IMR-90 (cell line): ENCODE measurements around the gene FNDC3B. TPM values are rescaled to one million over a fixed set of nuclear protein-coding genes. Genes with fewer than 3 reads are reported as not detected.
"Not testable (repeated sequence)": the region's sequence is repeated elsewhere in the genome, so short reads cannot be mapped to it uniquely, and the experiment has no call there.

Experiments used
- ATAC-seq: fragments of 200-7000 bp; cut with Tn5 transposase; 2 replicates; pipeline ENCODE4 v1.9.1; 2020; ENCODE audit warnings: low read depth, mild to moderate bottlenecking, moderate library complexity
- BruUV-seq: library from RNA; stranded (reverse); fragments of 400-500 nt; replicated peaks from 2 replicates; lab custom pipeline; 2021; lab: Mats Ljungman, UMichigan
- CTCF ChIA-PET: fragments of 300-600 bp; formaldehyde crosslinking; extraction: SDS; loops from one replicate; lab custom pipeline; 2021; ENCODE audit warnings: antibody characterized with exemption; lab: Yijun Ruan, JAX
- POLR2A ChIA-PET: fragments of 300-600 bp; sonication (Branson Sonifier 250); formaldehyde crosslinking; loops from one replicate; lab custom pipeline; 2022; ENCODE audit warnings: antibody characterized with exemption; ENCODE audit not compliant: unreplicated experiment; lab: Charles Lee
- DNase-seq: peaks from one replicate; pipeline ENCODE4 v3.0.0; 2013
- H2AFZ ChIP-seq: replicated peaks from 2 replicates; pipeline ENCODE3; 2013; ENCODE audit warnings: low read length, mild to moderate bottlenecking; ENCODE audit not compliant: poor library complexity
- H2AK5ac ChIP-seq: 2 replicates; pipeline ENCODE4 v1.6.1; 2013; ENCODE audit warnings: low read depth, low read length, inconsistent platforms
- H2AK9ac ChIP-seq: replicated peaks from 2 replicates; pipeline ENCODE3; 2013; ENCODE audit warnings: mild to moderate bottlenecking, low read depth, low read length, moderate library complexity; ENCODE audit not compliant: poor library complexity
- H2BK120ac ChIP-seq: 2 replicates; pipeline ENCODE4 v1.6.1; 2013; ENCODE audit warnings: low read depth, low read length, inconsistent platforms
- H2BK15ac ChIP-seq: 3 replicates; pipeline ENCODE4 v1.6.1; 2013; ENCODE audit warnings: low read depth, low read length, inconsistent platforms
- H2BK20ac ChIP-seq: 2 replicates; pipeline ENCODE4 v1.6.1; 2013; ENCODE audit warnings: low read depth, mild to moderate bottlenecking, inconsistent platforms, low read length, moderate library complexity
- H2BK5ac ChIP-seq: 2 replicates; pipeline ENCODE4 v1.6.1; 2013; ENCODE audit warnings: mild to moderate bottlenecking, low read depth, low read length, inconsistent platforms; ENCODE audit not compliant: poor library complexity, severe bottlenecking
- H3K14ac ChIP-seq: replicated peaks from 2 replicates; pipeline ENCODE4 v1.6.1; 2013; ENCODE audit warnings: low read depth, low read length, inconsistent platforms
- H3K18ac ChIP-seq: 2 replicates; pipeline ENCODE4 v1.6.1; 2013; ENCODE audit warnings: low read depth, low read length, control low read depth
- H3K23ac ChIP-seq: 2 replicates; pipeline ENCODE4 v1.6.1; 2013; ENCODE audit warnings: low read depth, low read length, inconsistent platforms
- H3K27ac ChIP-seq: 2 replicates; pipeline ENCODE4 v1.5.1; 2013; ENCODE audit warnings: mild to moderate bottlenecking, control low read depth, low read length; ENCODE audit not compliant: insufficient read depth
- H3K27me3 ChIP-seq: 2 replicates; pipeline ENCODE4 v1.6.1; 2013; ENCODE audit warnings: low read length; ENCODE audit not compliant: control insufficient read depth, insufficient read depth
- H3K36me3 ChIP-seq: 2 replicates; pipeline ENCODE4 v1.6.1; 2013; ENCODE audit warnings: low read length, mixed read lengths; ENCODE audit not compliant: control insufficient read depth, insufficient read depth
- H3K4ac ChIP-seq: 2 replicates; pipeline ENCODE4 v1.6.1; 2013; ENCODE audit warnings: low read depth, low read length, inconsistent platforms
- H3K4me1 ChIP-seq: 2 replicates; pipeline ENCODE4 v1.6.1; 2013; ENCODE audit warnings: low read length, mixed read lengths; ENCODE audit not compliant: control insufficient read depth, insufficient read depth
- H3K4me2 ChIP-seq: 2 replicates; pipeline ENCODE4 v1.6.1; 2013; ENCODE audit warnings: low read depth, mild to moderate bottlenecking, control low read depth, low read length, moderate library complexity
- H3K4me3 ChIP-seq: 2 replicates; pipeline ENCODE4 v1.5.1; 2013; ENCODE audit warnings: low read depth, mild to moderate bottlenecking, control low read depth, low read length, moderate library complexity; ENCODE audit not compliant: insufficient read depth
- H3K56ac ChIP-seq: 2 replicates; pipeline ENCODE4 v1.6.1; 2013; ENCODE audit warnings: low read length, inconsistent platforms; ENCODE audit not compliant: insufficient read depth; ENCODE audit errors: extremely low read depth
- H3K79me1 ChIP-seq, 2 experiments: 2 replicates each; pipeline ENCODE4 v1.6.1; 2013; ENCODE audit warnings: low read length in 2 of 2, inconsistent platforms in 1 of 2, low read depth in 1 of 2
- H3K9ac ChIP-seq: 2 replicates; pipeline ENCODE4 v1.6.1; 2013; ENCODE audit warnings: low read depth, low read length, control low read depth
- H3K9me1 ChIP-seq: 2 replicates; pipeline ENCODE4 v1.6.1; 2013; ENCODE audit warnings: low read length, inconsistent platforms; ENCODE audit not compliant: insufficient read depth
- H3K9me3 ChIP-seq: 2 replicates; pipeline ENCODE4 v1.6.1; 2013; ENCODE audit warnings: low read length; ENCODE audit not compliant: control insufficient read depth, insufficient read depth
- H4K20me1 ChIP-seq: 2 replicates; pipeline ENCODE4 v1.6.1; 2013; ENCODE audit warnings: low read length, inconsistent platforms; ENCODE audit not compliant: insufficient read depth
- H4K5ac ChIP-seq: 2 replicates; pipeline ENCODE4 v1.6.1; 2013; ENCODE audit warnings: mild to moderate bottlenecking, low read depth, low read length, control low read depth
- H4K8ac ChIP-seq, 2 experiments: 2 replicates each; pipeline ENCODE4 v1.6.1; 2013; ENCODE audit warnings: low read depth in 2 of 2, low read length in 2 of 2, control low read depth in 1 of 2, inconsistent platforms in 1 of 2
- H4K91ac ChIP-seq: 2 replicates; pipeline ENCODE4 v1.6.1; 2013; ENCODE audit warnings: low read depth, low read length, inconsistent platforms; ENCODE audit not compliant: insufficient read depth
- CEBPB ChIP-seq: IDR thresholded peaks from 2 replicates; pipeline ENCODE4 v1.6.1; 2012; ENCODE audit warnings: low read depth, low read length, improper control_type of control experiment
- WGBS, 2 experiments: methylation state at CpG; one replicate each; pipeline versions ENCODE4 v1.1.5 to v1.1.7; 2013; ENCODE audit warnings: missing lambda C conversion rate in 2 of 2; ENCODE audit not compliant: insufficient read length in 1 of 2; ENCODE audit errors: extremely low coverage in 2 of 2; 5-methylcytosine and 5-hydroxymethylcytosine counted together
- dilution Hi-C: fragments of 300-500 bp; cut with HindIII; formaldehyde crosslinking; loops from one replicate; pipeline ENCODE4 v1.14.3; 2018; ENCODE audit warnings: low sequenced_read_pairs; ENCODE audit not compliant: unreplicated experiment
- in situ Hi-C: fragments of 300-500 bp; cut with MboI; formaldehyde crosslinking; loops from 3 replicates; pipeline ENCODE4 v1.14.3; 2019; ENCODE audit warnings: low sequenced_read_pairs, inconsistent platforms, mixed read lengths
- intact Hi-C: fragments of 100-400 bp; cut with micrococcal nuclease; formaldehyde crosslinking; loops from 2 replicates; pipeline ENCODE4 v1.10.0; 2022
- polyA plus RNA-seq, 3 experiments: library from polyadenylated mRNA; depleted of rRNA; stranded (reverse); fragments of >200 nt; gene quantifications; 2 replicates each; pipeline ENCODE4 v1.2.3, GENCODE V29; 2012; ENCODE audit warnings: low replicate concordance in 1 of 3
- total RNA-seq: library from RNA; depleted of rRNA; stranded (reverse); fragments of >200 nt; gene quantifications from 2 replicates; pipeline ENCODE4 v1.2.3, GENCODE V29; 2012
- TF ChIP-seq, protein P1 (sequence below): fragments of 150-350 bp; IDR thresholded peaks from 2 replicates; pipeline ENCODE4 v1.6.1; 2016; ENCODE audit warnings: low read depth, mild to moderate bottlenecking, low read length, moderate library complexity, borderline replicate concordance

Gene FNDC3B
- total and polyA plus RNA-seq, 2 of the 4 experiments (the other 2 are of a cell fraction): 23.9 to 150 TPM

DNA sequence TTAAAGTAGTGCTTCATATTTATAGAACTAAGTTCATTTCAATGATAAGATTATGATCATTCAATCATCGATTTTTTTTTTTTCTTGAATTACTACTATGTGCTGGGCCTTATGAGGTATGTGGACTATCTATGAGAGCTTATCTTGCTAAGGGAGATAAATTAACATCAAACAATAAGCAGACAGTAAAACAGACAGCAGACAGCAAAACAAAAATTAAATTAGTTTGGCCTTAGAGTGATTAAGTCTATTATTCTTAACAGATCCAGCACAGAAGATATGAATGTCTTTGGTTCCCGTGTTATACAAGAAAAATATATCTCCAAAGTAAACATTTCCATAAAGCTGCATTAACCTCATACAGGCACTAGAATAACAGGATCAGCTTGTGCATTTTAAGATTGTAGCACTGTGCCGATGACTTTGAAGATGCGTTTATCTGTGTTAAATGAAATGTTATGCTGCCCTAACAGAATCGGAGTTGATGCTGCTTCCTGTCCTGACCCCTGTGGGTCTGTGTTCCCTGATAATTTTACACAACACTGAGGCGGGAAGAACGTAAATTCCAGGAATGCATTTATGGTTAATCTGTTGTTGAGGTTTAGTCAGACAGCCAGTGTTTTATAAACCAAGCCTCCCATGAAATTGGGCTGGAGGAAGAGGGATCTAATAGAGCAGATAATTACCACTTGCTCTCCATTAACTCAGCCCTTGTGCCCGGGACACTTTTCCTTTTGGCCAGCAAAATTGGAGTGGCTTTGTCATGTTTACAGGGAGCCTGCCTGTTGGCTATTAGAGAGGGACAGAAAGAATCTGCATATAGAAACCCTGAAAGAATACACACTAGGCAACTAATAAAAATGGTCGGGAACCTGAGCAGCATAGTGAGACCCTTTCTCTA lies 328.1 kb downstream of the FNDC3B start:
- H2AK5ac ChIP-seq: no peak overlapping the region
- in situ Hi-C loops: loop anchor here (10.0 kb wide), 1 partner anchor 297 kb away; no protein-coding TSS in a partner anchor
- whole genome bisulfite sequencing, 2 experiments: no CpG with 5 or more reads among the region's 9 CpGs
- DNase-seq (peak; percentile 70), ATAC-seq (peak; percentile 74)
- no peak overlapping the region for H4K8ac ChIP-seq
- BruUV-seq: no TSS peak
- H3K4me3 ChIP-seq: no peak overlapping the region
- H3K4me2 ChIP-seq: peak overlapping the region; percentile 13
- H4K5ac ChIP-seq: no peak overlapping the region
- no peak overlapping the region for H2BK120ac ChIP-seq
- H2AFZ ChIP-seq: no peak overlapping the region
- no peak overlapping the region for H2BK20ac ChIP-seq
- no peak overlapping the region for H3K4ac ChIP-seq
- peaks cover 8% of the 10 kb centered on the region for H3K9me1 ChIP-seq
- no peak overlapping the region for H2AK9ac ChIP-seq
- H4K20me1 ChIP-seq: peaks cover 15% of the 10 kb centered on the region
- dilution Hi-C loops: no loop called here
- H2BK5ac ChIP-seq: no peak overlapping the region
- H2BK15ac ChIP-seq: no peak overlapping the region
- no peak overlapping the region for H3K56ac ChIP-seq
- H4K91ac ChIP-seq: no peak overlapping the region
- H3K9ac ChIP-seq: no peak overlapping the region
- peaks cover 26% of the 10 kb centered on the region for H3K36me3 ChIP-seq
- POLR2A ChIA-PET: no interaction called here
- H3K79me1 ChIP-seq: peaks cover 11 to 54% of the 10 kb centered on the region in 2 experiments
- H3K27ac ChIP-seq: 0 out of 2 replicates have a peak overlapping the region, but pooled peaks have one; percentile 1
- no peak overlapping the region for H3K23ac ChIP-seq
- TF ChIP-seq, protein P1, sequence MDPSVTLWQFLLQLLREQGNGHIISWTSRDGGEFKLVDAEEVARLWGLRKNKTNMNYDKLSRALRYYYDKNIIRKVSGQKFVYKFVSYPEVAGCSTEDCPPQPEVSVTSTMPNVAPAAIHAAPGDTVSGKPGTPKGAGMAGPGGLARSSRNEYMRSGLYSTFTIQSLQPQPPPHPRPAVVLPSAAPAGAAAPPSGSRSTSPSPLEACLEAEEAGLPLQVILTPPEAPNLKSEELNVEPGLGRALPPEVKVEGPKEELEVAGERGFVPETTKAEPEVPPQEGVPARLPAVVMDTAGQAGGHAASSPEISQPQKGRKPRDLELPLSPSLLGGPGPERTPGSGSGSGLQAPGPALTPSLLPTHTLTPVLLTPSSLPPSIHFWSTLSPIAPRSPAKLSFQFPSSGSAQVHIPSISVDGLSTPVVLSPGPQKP: no peak
- peak; percentile 19; the same call in 1 of the 2 replicates for TF ChIP-seq CEBPB
- H3K4me1 ChIP-seq: peaks cover 8% of the 10 kb centered on the region
- no peak overlapping the region for H3K14ac ChIP-seq
- H3K18ac ChIP-seq: no peak overlapping the region
- H3K9me3 ChIP-seq: no peaks in the 10 kb centered on the region
- intact Hi-C loops: no loop called here
- no peaks in the 10 kb centered on the region for H3K27me3 ChIP-seq
- CTCF ChIA-PET: no interaction called here

DNA sequence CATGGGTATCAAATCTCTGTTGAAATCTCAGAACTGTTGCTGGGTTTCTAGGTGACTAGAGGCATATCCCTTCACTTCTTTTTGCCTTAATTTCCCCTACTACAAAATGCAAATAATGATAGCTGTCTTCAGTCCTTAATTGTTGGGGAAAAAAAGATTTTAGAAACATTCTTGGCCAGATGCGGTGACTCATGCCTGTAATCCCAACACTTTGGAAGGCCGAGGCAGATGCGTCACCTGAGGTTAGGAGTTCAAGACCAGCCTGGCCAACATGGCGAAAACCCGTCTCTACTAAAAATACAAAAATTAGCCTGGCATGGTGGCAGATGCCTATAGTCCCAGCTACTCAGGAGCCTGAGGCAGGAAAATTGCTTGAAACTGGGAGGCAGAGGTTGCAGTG lies 329.2 kb downstream of the FNDC3B start:
- intact Hi-C loops, BruUV-seq, dilution Hi-C loops, CTCF ChIA-PET, POLR2A ChIA-PET, H4K8ac ChIP-seq, H2BK120ac ChIP-seq, H4K5ac ChIP-seq, H3K9me3 ChIP-seq, H3K4me2 ChIP-seq, H3K4me3 ChIP-seq, H3K4me1 ChIP-seq, H3K4ac ChIP-seq, H3K56ac ChIP-seq, H2BK20ac ChIP-seq, H3K18ac ChIP-seq, H2BK5ac ChIP-seq, H2AK5ac ChIP-seq, H3K27ac ChIP-seq, H4K91ac ChIP-seq, H3K27me3 ChIP-seq, H3K9ac ChIP-seq, H2AFZ ChIP-seq, H3K14ac ChIP-seq, H2AK9ac ChIP-seq, H2BK15ac ChIP-seq, H3K23ac ChIP-seq, ATAC-seq: not testable (repeated sequence)
- in situ Hi-C loops: loop anchor here (10.0 kb wide), 1 partner anchor 296 kb away; no protein-coding TSS in a partner anchor
- Histone ChIP-seq H3K9me1 (peaks cover 12% of the 10 kb centered on the region), H3K79me1 (peaks cover 13 to 59% of the 10 kb centered on the region in 2 experiments), H3K36me3 (peaks cover 26% of the 10 kb centered on the region), H4K20me1 (peaks cover 11% of the 10 kb centered on the region)
- no CpG with 5 or more reads among the region's 5 CpGs for WGBS, 2 experiments
- DNase-seq: peak; percentile 27
